Measurements from ENCODE around the gene BPIFB2.
A peak's percentile ranks its signal among the peaks of the same experiment; 100 is the strongest.

The BPIFB2 gene

GRCh38 chr20:32986331-32986966, 21.1 kb upstream of the BPIFB2 start:
- DNase-seq = no peak

GRCh38 chr20:32987044-32987825, 20.3 kb upstream of the BPIFB2 start:
- DNase-seq = no peak

- DNase-seq = no peak
These were observed 19.5 kb upstream of the BPIFB2 start for GRCh38 chr20:32988008-32988407.

GRCh38 chr20:32989507-32990283, 17.8 kb upstream of the BPIFB2 start:
- DNase-seq = no peak

GRCh38 chr20:32990426-32990825, 17.1 kb upstream of the BPIFB2 start:
- no peak for DNase-seq

GRCh38 chr20:32991383-32991782, 16.1 kb upstream of the BPIFB2 start:
- no peak for DNase-seq

GRCh38 chr20:32991792-32992641, 15.5 kb upstream of the BPIFB2 start:
- no peak for DNase-seq

- no peak for DNase-seq
These were observed 13.9 kb upstream of the BPIFB2 start for GRCh38 chr20:32993496-32994050.

- no peak for DNase-seq
These were observed 11.7 kb upstream of the BPIFB2 start for GRCh38 chr20:32995802-32996201.

GRCh38 chr20:32997431-32997830, 10.1 kb upstream of the BPIFB2 start:
- DNase-seq = no peak

GRCh38 chr20:32999603-33000250, 7.8 kb upstream of the BPIFB2 start:
- no peak for DNase-seq

GRCh38 chr20:33000802-33001466, 6.6 kb upstream of the BPIFB2 start:
- DNase-seq = no peak

GRCh38 chr20:33002087-33002808, 5.3 kb upstream of the BPIFB2 start:
- no peak for DNase-seq

GRCh38 chr20:33004141-33004751, 3.3 kb upstream of the BPIFB2 start, which contains the start of gene SUN5:
Gene SUN5 (minus strand): TSS chr20:33004433. CDS start chr20:33004340, 93 bp downstream.
- DNase-seq = no peak

GRCh38 chr20:33005132-33005566, 2.4 kb upstream of the BPIFB2 start:
- peak; percentile 16 to 53 for DNase-seq

GRCh38 chr20:33005908-33006775, 1.4 kb upstream of the BPIFB2 start:
- no peak for DNase-seq

- DNase-seq = no peak
These were observed 628 bp upstream of the BPIFB2 start for GRCh38 chr20:33006776-33007375.

Measured in CD4-positive, alpha-beta T cell treated with Interferon alpha-2 for 1 hour (primary cell).